Neural progenitor cell (in vitro differentiated cells): ENCODE measurements around the gene IYD.

Source experiments
- CTCF ChIP-seq: fragments of 200-600 bp; sonication (generic); IDR thresholded peaks from 2 replicates; pipeline ENCODE4 v1.5.1; 2017; ENCODE audit warnings: antibody characterized with exemption, mild to moderate bottlenecking
- EZH2 ChIP-seq: fragments of 200-600 bp; sonication (generic); IDR thresholded peaks from 2 replicates; pipeline ENCODE4 v1.6.1; 2017; ENCODE audit warnings: antibody characterized with exemption, mild to moderate bottlenecking, moderate library complexity

GRCh38 chr6:150395388-150396009, 26.7 kb downstream of the IYD start:
- TF ChIP-seq EZH2: no peak
- TF ChIP-seq CTCF: peak; percentile 82
